HG02759 (cell line): ENCODE results near the gene KLK6.

Experiments
- ATAC-seq: cut with Tn5 transposase; IDR thresholded peaks from one replicate; pipeline ENCODE4 v1.9.1; 2021; ENCODE audit warnings: mild to moderate bottlenecking, moderate library complexity; ENCODE audit not compliant: unreplicated experiment

The KLK6 gene

GRCh38 chr19:50969413-50969760, at the start of gene KLK6:
Gene KLK6 (minus strand): TSS chr19:50969591. CDS start chr19:50968104, 1,487 bp downstream.
- ATAC-seq, result no peak

DNA sequence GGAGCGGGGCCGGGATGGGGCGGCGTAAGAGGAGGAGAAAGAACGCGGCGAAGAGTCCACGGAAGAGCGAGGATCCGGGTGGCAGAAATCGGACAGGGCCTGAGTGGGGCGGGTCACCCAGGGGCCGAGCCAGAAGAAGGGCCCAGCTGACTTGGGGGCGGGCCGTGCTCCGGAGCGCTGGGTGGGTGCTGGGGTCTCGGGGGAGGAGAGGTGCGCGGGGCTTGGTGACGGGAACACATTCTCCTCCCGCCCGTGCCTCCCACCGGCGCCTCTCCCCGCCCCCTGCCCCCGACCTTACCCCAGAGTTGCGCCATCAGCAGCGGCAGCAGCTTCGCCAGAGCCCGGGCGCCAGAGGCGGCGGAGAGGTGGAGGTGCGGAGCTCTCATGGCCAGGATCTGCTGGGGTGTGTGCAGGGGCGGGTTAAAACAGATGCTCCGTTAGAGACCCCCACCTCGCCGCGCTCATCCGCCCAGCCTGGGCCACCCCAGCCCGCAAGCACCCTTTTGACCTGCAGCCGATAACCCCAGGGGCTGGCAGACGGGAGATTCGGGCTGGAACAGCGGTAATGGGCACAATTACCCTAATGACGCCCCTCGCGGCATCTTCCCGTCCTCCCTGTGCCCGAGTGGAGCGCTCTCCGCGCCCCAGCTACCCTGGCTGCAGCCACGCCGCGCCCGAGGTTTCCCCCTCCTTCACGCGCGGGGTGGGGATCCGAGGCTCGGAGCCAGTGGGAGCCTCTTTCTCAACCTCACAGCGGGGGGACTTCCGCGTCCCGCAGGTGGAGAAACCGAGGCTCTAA, 49.6 kb upstream of the KLK6 start:
- no peak for ATAC-seq

DNA sequence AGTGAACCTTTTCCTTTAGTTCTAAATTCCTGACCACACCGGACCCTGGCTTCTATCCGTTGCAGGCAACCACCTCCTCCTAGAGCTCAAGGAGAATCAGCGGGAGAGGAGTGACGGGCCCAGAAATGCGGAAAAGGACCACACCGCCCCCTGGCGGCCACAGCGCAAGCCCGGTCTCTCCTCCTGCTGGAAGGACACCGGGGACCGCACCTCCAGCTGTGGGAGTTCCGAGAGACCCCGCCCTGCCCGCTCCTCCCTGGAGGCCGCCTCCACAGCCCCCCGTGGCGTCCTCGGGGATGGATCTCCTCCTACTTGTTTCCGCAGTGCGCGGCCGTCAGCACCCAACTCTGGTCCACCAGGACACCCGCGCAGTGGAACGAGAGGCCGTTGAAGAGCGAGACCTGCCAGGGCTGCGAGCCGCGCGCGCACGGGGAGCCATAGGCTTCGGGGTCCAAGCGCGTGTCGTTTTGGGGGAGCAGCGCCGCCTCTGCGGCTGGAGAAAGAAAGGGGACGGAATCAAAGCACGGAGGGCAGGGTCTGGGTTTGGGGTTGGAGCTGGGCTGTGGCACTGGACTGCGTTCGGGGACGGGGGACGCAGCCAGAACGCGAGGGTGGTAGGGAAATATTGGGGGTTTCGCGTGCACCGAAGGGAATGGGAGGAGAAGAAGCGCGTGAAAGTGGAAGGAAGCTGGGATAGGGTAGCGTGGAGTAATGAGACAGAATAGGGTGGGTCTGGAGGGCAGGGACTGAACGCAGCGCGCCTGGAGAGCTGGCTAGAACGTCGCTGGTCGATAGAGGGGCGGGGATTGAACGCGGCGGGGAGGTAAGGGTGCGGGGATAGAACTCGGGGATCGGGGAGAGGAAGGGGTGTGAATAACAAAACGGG, 47.6 kb upstream of the KLK6 start:
- ATAC-seq, result no peak

DNA sequence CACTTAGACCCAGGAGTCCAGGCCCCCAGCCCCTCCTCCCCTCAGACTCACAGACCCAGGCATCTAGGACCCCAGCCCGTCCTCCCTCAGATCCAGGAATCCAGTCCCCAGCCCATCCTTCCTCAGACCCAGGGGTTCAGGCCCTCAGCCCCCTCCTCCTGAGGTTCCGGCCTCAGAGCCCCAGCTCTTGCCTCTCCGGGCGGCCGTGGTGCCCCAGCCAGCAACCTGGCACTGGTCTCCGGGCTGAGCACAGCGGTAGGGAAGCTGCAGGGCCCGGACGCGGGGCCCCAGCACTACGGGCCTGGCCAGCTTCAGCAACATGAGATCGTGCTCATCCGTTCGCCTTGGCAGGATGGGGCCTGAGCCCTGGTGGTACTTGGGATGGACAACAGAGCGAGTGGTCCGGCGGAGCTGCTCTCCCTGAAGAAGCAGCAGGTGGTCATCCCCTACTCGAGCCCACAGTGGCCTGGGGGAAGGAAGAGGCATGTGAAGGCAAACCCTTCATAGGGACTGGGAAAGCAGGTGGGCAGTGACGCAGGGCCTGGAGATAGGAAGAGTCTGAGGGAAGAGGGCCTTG, 46.4 kb upstream of the KLK6 start:
- no peak for ATAC-seq

GRCh38 chr19:51014242-51014641, 44.9 kb upstream of the KLK6 start:
- no peak for ATAC-seq

GRCh38 chr19:51012661-51013190, 43.3 kb upstream of the KLK6 start:
- no peak for ATAC-seq

- ATAC-seq, result no peak
These were observed 40.8 kb upstream of the KLK6 start for GRCh38 chr19:51010066-51010795.

DNA sequence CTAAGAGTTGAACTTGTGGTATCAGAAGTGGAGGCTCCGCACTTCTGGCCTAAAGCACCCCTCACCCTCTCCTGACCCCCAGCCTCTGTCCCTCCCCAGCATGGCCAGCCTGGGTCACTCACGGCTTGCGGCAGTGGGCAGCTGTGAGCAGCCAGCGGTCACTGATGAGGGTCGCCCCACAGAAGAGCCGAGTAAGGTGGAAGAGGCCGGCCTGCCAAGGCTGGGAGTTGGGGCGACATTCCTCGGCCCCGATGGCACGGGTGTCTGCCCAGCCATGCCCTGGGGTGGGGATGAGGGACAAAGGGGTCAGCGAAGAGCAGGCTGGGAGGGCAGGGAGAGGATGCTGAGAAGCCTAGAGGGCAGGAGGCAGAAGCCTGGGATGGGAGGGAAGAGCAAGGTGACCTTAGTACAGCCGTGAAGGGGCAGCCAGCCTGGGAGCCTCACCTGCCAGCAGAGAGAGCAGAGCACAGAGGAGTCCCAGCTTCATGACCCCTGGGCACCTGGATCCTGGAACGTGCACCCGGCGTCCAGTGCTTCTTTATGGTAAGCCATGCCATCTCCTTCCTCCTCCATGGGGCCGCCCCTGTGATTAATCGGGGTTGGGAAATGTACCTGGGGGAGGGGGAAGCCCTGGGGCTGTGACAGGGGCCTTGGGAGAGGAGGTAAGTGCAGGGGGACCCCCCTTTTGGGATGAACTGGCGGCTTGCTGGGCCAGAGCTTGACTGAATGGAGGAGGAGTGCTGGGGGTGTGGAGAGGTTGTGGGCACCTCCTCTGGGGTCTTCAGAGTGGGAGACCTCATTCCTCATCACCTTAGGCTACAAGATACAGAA, 39.9 kb upstream of the KLK6 start:
- ATAC-seq, result no peak

GRCh38 chr19:51007488-51007887, 38.1 kb upstream of the KLK6 start:
- no peak for ATAC-seq

- ATAC-seq, result no peak
These were observed 37.0 kb upstream of the KLK6 start for GRCh38 chr19:51006406-51006805.

GRCh38 chr19:51005248-51005647, 35.9 kb upstream of the KLK6 start:
- no peak for ATAC-seq

DNA sequence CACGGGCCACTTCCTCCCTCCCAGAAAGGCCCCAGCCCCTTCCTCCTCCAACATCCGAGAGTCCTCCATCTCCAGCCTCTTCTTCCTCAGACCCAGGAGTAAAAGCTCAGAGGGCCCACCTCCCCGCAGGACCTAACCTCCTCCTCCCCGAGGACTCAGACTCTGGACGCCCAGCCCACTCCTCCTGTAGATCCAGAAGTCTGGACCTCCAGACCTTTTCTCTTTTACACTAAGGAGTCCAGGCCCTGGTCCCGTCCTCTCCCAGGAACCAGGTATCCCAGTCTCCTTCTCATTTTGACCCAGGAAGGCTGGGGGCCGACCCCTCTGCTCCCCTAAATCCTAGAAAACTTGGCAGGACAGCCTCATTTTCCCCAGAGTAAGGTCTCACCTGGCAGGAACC, 33.9 kb upstream of the KLK6 start:
- ATAC-seq, result no peak

DNA sequence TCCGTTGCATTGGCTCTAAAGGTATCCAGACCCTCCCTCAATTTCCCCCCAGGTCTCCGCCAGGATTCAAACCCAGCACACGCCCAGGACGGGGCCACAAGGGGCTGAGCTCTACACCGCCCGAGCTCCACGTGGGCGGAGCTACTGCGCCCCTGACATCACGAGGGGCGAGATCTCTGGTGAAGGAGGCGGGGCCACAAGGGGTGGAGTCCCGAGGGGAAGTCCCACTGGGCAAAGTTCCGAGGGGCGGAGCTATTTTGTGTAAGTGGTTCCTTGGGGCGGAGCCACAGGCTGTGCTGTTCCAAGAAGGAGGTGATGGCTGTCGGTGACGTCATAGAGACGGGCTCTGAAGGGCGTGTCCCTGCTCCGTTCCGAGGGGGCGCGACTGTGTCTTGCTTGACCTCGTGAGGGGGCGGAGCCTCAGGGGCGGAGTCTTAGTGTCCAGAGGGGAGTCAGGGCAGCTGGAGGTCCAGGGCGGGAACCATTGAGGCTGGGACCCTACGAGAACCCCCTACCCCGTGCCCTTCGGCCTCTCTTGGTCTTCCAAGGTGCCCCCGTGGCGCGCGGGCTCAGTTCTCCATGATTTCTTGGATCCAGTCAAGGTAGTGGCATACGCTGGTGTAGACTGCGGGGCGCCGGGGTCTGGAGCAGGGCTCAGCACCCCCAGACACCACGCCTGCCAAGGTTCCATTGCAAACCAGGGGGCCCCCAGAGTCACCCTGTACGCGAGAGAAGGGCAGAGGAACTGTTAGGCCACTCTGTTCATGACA, 33.3 kb upstream of the KLK6 start:
- no peak for ATAC-seq

DNA sequence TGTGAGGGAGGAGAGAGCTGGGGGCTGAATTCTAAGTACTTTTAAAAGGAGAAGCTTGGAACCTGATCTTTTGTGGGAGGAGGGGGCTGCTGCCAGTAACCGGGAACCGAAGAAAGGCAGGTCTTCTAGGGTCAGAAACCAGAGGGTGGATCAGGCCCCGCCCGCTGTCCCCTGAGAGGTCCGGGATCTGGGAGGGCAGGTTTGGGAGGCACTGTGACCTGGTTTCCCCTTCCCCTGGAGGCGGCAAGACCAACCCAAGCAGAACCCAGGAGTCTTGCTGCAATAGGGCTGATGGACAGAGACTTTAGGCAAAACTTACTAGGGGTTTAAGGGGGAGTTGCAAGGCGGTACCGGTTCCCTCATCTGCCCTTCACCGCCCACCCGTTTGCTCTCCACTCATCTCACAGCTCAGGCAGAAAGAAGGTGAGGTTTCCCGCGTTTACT, 32.7 kb upstream of the KLK6 start:
- no peak for ATAC-seq

GRCh38 chr19:51001515-51001914, 32.1 kb upstream of the KLK6 start, which contains the start of gene KLK8:
Gene KLK8 (minus strand): TSS chr19:51001604. CDS start chr19:51001167, 437 bp downstream.
- ATAC-seq, result no peak

GRCh38 chr19:51000981-51001380, 31.6 kb upstream of the KLK6 start:
- ATAC-seq, result no peak

DNA sequence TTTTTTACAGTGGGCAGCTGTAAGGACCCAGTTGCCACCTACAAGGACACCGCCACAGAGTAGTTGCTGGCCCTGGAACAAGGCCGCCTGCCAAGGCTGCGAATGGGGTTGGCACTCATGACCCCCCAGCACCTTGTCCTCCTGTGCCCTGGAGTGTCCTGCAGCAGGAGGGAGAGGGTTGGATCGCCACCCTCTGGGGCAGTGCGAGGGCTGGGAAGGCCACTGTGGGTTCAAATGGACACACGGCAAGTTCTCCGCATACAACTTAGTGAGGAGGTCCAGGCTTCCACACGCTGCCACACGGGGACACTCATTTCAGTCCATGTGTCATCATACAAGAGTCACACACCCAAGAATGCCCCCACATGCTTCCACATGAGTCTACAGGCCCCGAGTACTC, 31.0 kb upstream of the KLK6 start:
- no peak for ATAC-seq

GRCh38 chr19:50998686-50999085, 29.3 kb upstream of the KLK6 start:
- no peak for ATAC-seq

- no peak for ATAC-seq
These were observed 28.7 kb upstream of the KLK6 start for GRCh38 chr19:50998061-50998460.
